ENCODE data around the gene INHBB.
"Not testable (repeated sequence)": the region's sequence is repeated elsewhere in the genome, so short reads cannot be mapped to it uniquely, and the experiment has no call there.

Gene INHBB

GRCh38 chr2:120381192-120381591 lies 35.3 kb downstream of the INHBB start:
- DNase-seq (ENCODE audit: low read depth in 2 of 2), result no peak

DNA sequence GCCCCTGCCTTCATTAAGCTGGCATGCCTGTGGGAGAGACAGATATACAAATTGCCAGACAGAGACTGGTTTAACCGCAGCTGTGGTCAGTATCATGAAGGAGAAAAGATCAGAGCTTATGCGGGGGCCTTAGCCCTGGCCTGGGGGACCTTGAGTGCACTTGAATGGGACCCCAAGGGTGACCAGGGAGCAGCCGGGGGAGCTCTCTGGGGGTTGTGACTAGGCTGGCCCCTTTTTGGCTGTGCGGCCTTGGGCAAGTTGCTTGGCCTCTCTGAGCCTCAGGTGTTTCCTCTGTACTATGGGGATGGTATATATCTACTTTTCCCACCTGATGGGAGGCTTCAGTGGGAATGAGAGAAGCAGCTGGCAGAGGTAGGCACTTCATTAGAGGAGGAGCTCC lies 35.7 kb downstream of the INHBB start:
- no peak for DNase-seq (ENCODE audit: low read depth in 2 of 2)

DNA sequence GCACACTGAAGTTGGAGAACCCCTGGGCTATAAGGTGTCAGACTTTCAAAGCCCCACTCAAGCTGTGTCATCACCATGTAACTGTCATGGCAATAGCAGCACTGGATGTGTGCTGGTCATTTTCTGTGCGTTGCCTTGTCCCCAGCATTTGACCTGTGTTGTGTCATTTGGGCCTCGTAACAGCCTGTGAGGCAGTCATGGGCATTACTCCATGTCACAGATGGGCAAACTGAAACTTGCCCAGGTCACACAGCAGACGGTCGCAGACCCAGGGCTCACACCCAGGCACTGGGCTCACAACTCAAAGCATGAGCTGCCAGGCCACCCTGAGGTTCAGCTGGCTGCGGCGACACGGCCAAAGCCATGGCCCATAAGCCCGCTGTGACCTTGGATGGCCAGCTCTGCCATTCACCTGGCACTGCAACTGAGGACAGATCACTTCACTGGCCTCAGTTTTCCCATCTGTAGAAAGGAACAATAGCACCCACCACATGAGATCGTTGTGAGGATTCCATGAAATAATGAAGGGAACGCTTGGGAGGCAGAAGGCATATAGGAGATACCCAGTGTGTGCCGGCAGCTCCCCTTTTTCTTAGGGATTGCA lies 36.7 kb downstream of the INHBB start:
- DNase-seq (ENCODE audit: low read depth in 2 of 2), result no peak

DNA sequence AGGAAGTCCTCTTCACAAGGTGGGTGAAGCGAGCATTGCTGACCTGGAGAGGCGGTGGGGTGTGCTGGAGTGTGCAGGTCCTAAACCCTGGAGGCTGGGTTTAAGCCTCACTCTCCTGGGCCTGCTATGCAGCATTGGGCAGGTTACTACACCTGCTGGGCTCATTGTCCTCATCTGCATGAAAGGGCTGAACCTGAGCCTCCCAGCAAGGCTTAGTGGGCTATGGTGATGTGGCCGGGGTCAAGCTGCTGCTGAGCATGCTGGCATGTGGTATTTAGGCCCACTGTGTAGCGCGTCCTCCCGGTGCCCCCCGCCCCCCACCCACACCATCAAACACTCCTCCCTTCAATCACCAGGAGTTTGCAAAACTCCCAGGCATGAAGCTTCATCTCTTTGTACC lies 37.3 kb downstream of the INHBB start:
- DNase-seq (ENCODE audit: low read depth in 2 of 2), result no peak

DNA sequence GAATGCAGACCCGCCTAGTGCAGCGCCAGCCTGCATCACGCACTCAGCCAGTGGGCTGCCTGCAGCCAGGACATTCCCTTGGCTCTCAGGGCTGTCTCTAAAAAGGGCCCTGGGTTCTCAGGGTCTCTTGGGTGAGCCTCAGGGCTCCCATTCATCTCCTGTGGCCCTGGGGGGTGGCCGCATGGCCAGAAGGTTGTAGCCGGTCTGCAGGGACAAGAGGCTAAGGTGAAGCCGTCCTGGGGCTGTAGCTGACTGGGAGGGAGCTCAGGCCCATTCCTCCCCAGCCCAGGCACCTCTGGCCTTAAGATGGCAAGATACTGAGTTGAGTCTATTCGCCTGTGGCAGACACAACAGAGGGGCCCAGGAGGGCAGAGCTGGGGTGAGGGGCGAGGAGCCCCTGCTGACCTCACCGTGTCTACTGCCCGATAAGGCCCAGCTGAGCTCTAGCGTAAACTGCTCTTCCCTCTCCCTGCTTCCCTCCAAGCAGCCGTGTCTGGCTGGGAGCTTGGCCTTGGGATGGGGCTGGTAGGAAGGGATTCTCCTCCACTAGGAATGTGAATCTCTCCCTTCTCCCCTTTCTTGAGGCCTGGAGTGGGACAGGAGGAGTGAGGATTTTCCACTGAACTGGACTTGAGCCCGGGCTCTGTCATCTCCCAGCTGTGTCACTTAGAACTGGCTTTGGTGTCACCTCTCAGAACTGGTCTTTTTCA lies 37.9 kb downstream of the INHBB start:
- no peak for DNase-seq (ENCODE audit: low read depth in 2 of 2)

DNA sequence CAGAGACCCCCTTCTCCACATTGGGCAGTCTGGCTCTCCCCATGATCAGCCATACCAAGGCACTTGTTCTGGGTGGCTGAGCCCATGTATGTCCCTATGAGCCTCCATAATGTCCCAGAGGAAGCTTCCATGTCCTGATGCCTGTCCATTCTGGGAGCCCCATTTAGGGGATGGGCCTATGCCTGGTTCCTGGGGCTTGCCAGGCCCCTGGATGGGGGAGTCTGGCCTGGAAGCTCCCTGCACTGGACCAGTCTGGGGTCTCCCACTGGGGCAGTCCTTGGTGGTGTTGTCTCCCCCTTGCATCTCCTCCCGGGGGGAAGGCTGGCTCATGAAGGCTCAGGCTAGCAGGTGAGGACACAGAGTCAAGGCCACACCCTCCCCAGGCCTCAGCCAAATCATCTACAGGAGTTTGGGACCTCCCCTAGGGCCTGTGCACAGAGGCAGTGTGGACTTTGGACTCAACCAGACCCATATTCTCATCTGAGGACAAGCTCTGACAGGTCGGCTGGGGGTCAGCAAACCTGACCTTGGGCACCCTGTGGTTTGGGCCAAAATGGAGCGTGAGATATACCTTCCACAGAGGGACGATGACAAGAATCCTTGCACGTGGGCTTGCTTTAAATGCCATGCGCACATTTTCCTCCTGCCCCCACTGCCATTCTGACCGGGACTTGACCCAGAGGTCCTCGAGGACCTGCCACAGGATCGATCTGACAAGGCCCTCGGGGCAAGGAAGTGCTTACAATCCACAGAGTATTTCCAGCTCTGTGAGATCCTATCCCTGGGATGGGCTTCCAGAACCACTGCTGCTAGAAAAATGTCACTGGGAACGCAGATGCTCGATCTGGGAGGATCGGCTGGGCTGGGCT lies 38.8 kb downstream of the INHBB start:
- DNase-seq (ENCODE audit: low read depth in 2 of 2), result no peak

GRCh38 chr2:120385355-120386127 lies 39.6 kb downstream of the INHBB start:
- no peak for DNase-seq (ENCODE audit: low read depth in 2 of 2)

DNA sequence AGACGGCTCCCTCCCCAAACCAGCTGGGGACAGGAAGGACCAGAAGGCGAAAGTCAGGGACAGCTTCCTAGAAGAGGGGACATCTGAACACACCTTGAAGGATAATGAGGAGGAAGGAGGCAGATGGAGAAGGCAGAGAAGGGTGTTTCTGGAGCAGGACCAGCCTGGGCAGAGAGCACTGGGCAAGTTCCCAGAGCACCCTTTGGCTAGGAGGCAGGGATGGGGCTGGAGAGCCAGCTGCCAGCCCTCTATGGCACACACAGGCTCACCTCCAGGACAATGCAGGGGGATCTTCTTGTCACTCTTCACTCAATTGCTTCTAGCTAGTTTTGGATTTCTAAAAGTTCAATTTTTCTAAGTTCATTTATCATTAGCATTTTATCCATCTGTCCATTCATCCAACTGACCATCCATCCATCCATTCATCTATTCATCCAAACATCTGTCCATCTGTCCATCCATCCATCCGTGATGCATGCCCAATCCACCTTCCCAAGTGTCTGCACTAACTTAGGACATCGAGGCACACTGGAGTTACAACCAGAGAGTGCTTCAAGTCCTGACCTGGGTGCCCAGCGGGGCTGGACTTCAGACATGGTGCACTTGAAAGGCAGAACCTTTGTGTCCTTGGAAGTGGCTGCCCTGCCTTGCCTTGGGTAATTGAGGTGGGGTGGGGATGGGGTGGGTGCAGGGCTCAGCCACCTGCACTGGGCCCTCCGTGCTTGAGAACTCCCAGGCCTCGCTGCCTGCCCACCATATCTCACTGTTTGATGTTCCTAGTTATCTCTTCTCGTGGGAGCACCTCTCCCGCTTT lies 42.5 kb downstream of the INHBB start:
- DNase-seq (ENCODE audit: low read depth in 2 of 2), result no peak

DNA sequence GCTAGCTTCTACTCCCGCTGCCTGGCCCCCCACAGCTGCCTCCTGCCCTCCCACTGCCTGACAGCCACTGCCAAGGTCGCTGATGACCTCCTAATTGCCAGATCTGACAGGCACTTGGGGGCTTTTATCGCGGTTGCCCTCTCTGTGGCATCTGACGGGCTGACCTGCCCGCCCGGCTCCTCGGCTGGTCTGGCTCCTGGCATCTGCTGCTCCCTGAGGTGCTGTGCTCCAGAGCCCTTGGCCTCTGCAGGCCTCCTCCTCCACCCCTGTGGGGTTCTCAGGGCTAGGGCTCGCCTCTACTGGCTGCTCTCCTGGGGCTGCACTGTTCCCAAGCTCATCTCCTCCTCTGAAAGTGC lies 43.1 kb downstream of the INHBB start:
- DNase-seq (ENCODE audit: low read depth in 2 of 2), result no peak

DNA sequence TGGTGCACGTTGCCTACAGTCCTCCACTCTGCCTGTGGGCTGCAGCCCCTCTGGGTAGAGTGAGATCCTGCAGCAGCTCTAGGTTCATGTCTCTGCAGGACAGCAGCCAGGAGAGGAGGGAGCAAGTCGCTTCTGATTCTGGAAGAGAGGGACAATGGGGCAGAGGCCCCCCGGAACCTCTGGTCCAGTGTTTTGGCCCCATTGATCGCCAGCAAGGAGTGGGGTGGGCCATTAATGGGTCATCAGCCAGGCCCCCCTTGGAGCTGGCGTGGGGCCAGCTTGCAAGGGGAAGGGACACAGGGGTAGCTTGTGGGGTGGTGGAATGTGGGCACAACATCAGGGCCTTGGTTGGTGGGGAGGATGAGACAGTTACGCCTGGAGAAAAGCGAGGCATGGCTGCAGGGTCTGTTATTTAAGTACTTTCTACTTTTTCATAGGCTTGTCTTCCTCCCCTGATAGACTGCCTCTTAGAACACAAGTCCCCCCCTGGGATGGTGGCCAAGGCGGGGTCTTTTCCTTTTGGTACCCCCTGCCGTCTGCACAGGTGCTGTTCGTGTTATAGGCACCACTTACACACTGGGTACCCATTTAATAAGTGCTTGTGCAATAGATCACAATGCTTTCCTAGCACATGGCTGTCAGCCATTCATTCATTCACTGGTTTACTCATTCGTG lies 44.6 kb downstream of the INHBB start:
- no peak for DNase-seq (ENCODE audit: low read depth in 2 of 2)

GRCh38 chr2:120391382-120391781 lies 45.4 kb downstream of the INHBB start:
- DNase-seq (ENCODE audit: low read depth in 2 of 2), result not testable (repeated sequence)

GRCh38 chr2:120391911-120392665 lies 46.2 kb downstream of the INHBB start:
- DNase-seq (ENCODE audit: low read depth in 2 of 2), result no peak

DNA sequence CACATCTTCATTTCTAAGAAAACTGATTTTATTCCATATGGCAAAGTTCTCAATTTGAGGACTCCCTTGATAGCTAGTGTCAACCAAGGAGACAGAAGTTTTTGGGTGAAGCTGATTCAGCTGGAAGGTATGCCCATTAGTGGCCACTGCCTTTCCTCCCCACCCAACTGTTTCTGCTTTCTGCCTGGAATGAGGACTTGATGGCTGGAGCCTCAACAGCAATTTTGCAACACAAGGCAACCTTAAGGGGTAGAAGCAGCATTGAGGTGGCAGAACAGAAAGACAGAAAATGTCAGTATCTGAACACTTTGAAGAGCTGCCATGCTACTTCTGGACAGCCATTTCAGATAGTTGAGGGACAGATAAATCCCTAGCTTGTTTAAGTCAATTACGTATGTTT lies 47.0 kb downstream of the INHBB start:
- DNase-seq (ENCODE audit: low read depth in 2 of 2), result no peak

- DNase-seq (ENCODE audit: low read depth in 2 of 2), result no peak
These were observed 47.5 kb downstream of the INHBB start for GRCh38 chr2:120393456-120393855.

DNA sequence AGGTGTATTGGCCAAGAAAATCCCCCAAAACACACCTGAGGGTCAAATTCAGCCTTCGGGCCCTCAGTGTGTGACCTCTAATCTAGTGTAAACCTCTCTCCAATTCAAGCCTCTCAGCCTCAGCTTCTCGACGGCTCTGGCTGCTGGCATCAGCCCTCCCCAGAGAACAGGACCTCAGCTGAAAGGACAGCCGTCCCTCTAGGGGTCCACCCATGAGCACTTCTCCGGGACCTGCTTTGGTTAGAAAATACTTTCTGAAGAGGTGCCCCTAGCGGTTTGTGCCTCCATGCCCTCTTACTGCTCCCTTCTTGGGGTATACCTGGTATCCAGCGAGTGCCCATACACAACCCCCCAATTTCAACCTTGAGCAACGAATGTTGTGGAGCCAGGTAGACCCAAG lies 48.8 kb downstream of the INHBB start:
- no peak for DNase-seq (ENCODE audit: low read depth in 2 of 2)

DNA sequence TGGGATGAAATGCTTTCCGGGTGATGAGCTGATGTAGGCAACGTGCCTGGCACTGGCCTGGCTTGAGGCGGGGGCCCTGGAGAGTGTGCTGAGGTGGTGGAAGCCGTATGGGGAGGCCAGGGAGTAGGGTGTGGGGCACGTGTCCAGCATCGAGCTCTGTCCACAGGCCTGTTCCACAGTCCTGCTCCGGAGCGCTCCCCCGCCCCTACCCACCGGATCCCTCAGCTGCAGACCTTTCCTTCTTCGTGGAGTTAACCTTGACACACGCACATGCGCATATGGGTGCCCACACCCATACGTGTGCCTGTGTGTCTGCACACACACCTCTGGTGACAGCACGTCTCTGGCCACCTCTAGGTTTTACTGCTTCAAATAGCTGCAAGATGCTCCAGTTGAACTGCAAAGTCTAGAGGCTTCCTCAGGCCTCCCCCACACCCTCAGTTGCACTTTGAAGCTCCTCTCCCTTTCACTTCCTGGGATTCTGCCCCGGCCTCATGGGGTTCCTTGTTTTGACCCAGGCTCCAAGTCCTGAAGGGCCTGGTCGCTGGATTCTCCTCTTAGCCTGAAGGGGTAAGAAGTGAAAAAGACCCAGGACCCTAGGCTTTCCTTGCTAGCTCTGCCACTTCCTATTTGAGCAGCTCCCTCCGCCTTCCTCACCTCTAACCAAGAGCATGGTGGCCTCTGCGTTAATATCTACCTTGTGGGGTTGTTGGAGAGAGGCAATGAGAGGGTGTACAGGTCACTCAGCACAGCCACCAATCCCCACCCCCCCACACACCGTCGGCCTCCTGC lies 49.5 kb downstream of the INHBB start:
- DNase-seq (ENCODE audit: low read depth in 2 of 2), result no peak

DNA sequence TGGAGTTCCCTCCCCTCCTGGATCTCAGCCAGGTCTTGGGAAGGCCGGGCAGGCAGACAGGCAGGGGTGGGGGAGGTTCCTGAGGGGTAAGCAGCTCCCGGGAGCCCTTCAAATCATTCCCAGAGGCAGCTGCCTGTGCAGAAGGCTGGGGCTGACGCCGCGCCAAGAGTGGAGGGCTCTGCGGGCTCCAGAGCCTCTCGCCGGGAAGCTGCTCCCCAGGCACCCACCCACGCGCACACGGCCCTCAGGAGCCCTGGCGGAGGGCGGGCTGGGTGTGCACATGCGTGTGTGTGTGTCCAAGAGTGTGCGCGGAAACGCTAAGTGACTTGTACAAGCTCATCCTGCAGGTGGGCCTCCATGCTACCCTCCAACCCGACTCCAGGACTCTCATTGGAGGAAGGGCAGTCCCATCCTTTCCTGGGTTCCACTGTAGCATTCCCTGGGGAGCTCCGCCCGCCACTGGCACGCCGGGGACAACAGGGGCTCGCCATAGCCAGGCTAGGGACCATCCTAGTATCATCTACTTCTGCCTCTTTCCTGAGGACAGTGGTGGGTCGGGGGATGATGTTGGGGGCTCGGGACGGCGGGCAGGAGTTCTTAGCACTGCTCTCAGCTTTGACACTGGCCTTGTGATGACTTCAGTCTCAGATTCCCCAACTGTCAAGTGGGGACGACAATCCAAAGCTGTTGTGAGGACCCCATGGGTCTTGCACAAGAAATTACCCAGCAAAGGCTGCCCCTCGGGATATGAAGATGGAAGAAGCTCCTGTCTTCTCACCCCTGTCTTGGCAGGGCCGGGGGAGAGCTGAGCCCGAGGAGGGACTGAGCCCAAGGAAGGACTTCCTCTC lies 50.3 kb downstream of the INHBB start:
- DNase-seq (ENCODE audit: low read depth in 2 of 2), result no peak
